Tongue (tissue), 2 donors: Measurements from ENCODE around the gene DNAJA3. TPM values are rescaled to one million over a fixed set of nuclear protein-coding genes. Genes with fewer than 3 reads are reported as not detected.
"Not testable (repeated sequence)": the region's sequence is repeated elsewhere in the genome, so short reads cannot be mapped to it uniquely, and the experiment has no call there.

ENCODE experiments used
- DNase-seq: peaks from one replicate; pipeline ENCODE4 v3.0.0-alpha.2; 2015
- total RNA-seq: library from RNA; depleted of rRNA; stranded (reverse); fragments of >200 nt; gene quantifications from one replicate; pipeline ENCODE4 v1.2.3, GENCODE V29; 2014

Gene DNAJA3
- total RNA-seq, 1 donor from 2014 or later, result 71.3 TPM

- DNase-seq, result no peak
Measured at GRCh38 chr16:4387781-4388180, 37.9 kb upstream of the DNAJA3 start.

- no peak for DNase-seq
Measured at GRCh38 chr16:4388271-4389021, 37.2 kb upstream of the DNAJA3 start.

- no peak for DNase-seq
Measured at GRCh38 chr16:4389051-4389955, 36.4 kb upstream of the DNAJA3 start.

GRCh38 chr16:4390266-4391260, 35.1 kb upstream of the DNAJA3 start:
- no peak for DNase-seq

DNA sequence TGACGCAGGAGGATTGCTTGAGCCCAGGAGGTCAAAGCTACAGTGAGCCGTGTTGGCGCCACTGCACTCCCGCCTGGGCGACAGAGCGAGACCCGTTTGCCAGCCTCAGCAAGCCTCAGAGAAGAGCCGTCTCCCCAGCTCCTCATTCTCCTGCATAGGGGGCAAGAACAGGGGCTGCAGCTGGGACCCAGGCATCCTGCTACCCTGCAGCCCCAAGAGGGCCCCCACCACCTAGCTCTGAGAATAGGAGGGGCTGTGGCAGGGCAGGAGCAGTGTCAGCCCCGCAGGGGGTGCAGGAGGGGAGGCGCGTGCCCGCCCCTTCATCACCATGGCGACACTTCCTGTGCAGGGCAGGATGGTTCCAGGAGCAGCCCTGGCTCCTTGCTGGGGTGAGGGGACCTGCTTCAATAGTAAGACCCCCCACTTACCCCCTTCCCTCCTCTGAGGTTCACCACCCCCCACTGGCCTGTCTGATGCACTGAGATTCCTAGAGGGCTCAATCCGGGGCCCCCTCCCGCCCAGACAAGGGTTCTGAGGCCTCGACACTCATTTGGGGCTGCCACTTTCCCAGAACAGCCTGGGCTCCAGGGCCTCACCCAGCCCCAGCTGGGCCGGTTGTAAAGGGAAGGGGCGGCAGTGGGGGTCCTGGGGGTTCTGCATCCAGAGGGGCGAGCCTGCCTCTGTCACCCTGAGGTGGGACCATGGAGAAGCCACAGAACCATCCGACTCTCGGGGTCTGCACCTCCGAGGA, 33.9 kb upstream of the DNAJA3 start:
- no peak for DNase-seq

DNA sequence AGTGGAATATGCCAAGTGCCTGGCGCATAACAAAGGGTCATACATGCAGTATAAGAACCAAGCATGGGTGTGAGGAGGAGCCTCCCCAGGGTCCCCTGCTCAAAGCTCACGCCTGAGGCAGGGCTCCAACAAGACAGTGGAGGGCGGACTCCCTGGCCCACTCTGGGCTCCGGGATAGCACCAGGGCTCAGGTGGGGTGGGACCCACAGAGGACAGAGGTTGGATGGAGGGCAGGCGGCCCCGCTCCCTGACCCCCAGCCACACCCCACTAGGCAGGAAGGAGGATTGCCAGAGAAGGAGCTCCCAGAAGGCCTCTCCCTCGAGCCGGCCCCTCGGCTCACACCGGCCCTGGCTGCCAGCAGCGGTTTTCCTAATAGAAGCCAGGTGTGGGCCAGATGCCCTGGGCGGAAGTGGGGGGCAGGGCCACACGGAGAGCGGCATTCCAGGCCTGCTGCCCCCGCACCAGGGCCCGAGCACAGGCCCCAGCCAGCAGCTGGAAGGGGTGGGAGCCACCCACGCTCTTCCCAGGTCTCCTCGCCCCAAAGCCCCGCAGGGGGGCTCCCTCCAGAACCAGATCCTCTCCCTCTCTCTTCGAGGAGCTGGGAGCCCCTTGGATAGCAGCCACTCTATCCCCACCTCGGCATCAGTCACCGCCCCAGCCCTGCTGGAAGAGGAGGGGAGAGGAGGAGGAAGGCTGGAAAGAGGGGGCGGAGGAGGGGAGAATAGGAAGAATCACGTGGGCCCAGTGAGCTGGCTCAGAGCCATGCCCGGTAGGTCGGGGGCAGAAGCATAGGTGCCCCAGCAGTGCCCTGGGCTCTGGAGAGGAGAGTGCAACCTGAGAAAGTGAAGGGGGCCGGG, 33.1 kb upstream of the DNAJA3 start:
- peak; percentile 82 for DNase-seq

- DNase-seq, result no peak
Measured at GRCh38 chr16:4393240-4393600, 32.4 kb upstream of the DNAJA3 start.

DNA sequence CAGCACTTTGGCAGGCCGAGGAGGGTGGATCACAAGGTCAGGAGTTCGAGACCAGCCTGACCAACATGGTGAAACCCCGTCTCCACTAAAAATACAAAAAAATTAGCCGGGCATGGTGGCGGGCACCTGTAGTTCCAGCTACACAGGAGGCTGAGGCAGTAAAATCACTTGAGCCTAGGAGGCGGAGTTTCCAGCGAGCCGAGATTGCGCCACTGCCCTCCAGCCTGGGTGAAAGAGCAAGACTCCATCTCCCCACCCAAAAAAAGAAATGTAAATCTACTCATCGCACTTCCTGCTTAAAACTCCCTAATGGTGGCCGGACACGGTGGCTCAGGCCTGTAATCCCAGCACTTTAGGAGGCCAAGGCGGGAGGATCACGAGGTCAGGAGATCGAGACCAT, 31.8 kb upstream of the DNAJA3 start:
- not testable (repeated sequence) for DNase-seq

GRCh38 chr16:4395055-4395726, 30.5 kb upstream of the DNAJA3 start:
- DNase-seq, result no peak

DNA sequence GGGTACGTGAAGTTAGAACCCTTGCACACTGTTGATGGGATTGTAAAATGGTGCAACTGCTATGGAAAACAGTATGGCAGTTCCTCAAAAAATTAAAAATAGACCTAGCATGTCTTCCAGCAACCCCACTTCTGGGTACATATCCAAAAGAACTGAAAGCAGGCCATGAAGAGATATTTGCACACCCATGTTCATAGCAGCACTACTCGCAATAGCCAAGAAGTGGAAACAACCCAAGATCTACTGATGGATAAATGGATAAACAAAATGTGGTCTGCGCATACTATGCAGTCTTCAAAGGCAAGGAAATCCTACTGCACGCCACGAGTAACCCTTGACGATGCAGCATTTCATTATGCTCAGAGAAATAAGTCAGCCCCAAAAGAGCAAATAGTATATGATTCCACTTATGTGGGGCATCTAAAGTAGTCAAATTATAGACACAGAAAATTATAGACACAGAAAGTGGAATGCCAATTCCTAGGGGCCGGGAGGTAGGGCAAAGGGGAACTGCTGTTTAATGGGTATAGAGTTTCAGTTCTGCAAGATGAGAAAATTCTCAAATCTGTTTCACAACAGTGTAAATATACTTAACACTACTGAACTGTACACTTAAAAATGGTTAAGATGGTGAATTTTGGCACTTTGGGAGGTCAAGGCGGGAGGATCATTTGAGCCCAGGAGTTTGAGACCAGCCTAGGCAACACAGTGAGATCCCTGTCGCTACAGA, 26.5 kb upstream of the DNAJA3 start:
- no peak for DNase-seq

- DNase-seq, result no peak
Measured at GRCh38 chr16:4401094-4401501, 24.6 kb upstream of the DNAJA3 start.

DNA sequence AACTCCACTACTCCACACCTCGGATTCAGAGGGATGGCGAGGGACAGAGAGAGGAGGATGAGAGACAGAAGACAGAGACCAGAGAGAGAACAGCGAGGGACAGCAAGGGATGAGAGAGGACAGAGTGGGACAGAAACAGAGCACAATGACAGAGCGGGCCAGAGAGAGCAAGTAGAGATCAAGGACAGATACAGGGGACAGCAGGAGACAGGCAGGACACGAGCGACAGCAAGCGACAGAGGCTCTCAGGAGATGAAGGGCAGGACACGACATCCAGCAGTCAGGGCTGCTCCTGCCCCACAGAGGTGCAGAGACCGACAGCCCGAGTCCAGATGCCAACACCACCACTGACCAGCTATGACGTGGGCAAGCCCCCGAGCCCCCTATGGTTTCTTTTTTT, 24.2 kb upstream of the DNAJA3 start:
- no peak for DNase-seq

- DNase-seq, result peak; percentile 91
Measured at GRCh38 chr16:4402439-4403132, 23.1 kb upstream of the DNAJA3 start.

GRCh38 chr16:4403133-4403949, 22.3 kb upstream of the DNAJA3 start:
- DNase-seq, result no peak

DNA sequence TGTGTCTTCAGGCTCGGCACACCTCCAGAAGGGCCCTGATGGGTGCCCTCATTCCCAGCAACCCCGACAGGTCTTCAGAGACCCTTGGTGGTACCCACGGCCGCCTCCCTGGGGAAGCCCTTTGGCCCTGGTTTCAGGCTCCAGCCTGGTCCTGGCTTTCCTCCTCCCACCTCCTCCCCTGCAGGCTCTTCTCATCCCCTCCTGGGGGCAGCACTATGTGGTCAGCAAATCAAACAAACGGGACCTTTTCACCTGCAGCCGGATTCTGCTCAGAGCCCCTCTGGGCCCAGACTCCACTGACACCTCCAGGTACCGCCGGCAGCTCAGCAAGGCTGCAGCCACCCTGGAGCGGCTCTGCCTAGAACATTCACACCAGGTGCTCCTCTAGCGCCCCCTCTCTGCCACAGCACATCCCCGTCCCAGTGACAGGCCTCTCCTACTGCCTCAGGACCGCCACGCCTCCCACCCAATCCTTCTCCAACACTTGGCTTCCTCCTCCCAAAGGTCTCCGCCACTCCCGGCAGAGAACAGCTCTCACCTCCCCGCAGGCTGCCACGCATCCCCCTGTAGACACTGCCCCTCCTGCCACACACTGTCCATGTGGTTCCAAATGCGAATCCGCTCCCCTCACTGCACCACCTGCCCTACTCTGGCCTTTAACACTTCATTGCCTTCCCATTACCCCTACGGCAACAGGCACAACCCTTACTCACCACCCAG, 21.3 kb upstream of the DNAJA3 start:
- DNase-seq, result peak; percentile 54

DNA sequence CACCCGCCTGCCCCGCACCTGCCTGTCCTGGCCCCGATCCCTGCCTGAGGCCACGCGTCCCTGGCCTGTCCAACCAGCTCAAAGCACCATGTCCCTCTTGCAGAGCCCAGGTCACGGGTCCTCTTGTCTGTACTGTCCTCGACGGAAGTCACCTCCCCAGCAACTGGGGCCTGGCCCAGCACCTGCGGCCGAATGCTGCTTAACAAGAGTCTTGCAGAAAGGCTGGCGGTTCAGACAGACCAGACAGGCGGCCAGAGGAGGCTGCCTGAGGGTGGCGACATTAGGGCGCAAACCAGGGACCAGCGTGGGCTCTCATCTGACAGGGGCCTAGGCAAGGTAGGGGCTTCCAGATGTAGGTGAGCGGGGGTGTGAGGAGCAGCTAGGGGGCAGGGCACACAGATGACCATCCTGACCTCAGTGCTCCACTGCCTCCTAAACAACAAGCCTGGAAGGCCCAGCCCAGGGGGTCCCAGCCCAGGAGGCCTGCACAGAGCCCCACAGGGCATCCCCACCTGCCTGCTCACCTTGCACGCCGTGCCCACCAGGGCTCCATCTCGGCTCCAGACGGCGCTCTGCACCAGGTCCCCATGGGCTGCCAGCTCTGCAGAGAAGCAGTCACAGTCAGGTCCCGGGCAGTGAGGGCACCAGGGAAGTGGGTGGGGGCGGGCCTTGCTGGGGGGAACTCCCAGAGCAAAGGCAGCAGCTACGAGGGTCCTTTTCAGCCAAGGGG, 20.5 kb upstream of the DNAJA3 start:
- no peak for DNase-seq
